Measurements from ENCODE around the gene LAP3.
"Not testable (repeated sequence)": the region's sequence is repeated elsewhere in the genome, so short reads cannot be mapped to it uniquely, and the experiment has no call there.

LAP3 gene

GRCh38 chr4:17535906-17536305 lies 41.1 kb upstream of the LAP3 start:
- no peak for TF ChIP-seq CTCF (IDR thresholded peaks at IDR 0.05; ENCODE audit: insufficient read depth, low read length, missing control alignments)
- CTCF ChIA-PET: interaction anchor here (0.8 to 1.5 kb wide), 2 partner anchors 11 to 13 kb away, joined by 4 to 5 read pairs; no protein-coding TSS in a partner anchor
- POLR2A ChIA-PET: no interaction called here
- no peak overlapping the region for H3K4me3 ChIP-seq (ENCODE audit: low read depth, low read length)
- no peak for DNase-seq (ENCODE audit: low read depth, low spot score)

GRCh38 chr4:17537060-17537459 lies 39.9 kb upstream of the LAP3 start:
- POLR2A ChIA-PET; DNase-seq (ENCODE audit: low read depth, low spot score); H3K4me3 ChIP-seq (ENCODE audit: low read depth, low read length): not testable (repeated sequence)
- CTCF ChIA-PET: interaction anchor here (1.6 to 3.7 kb wide), 2 partner anchors 10 to 12 kb away, joined by 9 to 19 read pairs; no protein-coding TSS in a partner anchor

- no peak for DNase-seq (ENCODE audit: low read depth, low spot score)
- ChIA-PET POLR2A (no interaction called here), CTCF (interaction anchor here (6.8 to 7.4 kb wide), 2 partner anchors 93 to 263 kb away, joined by 105 to 123 read pairs; partner anchors contain the start of genes DCAF16 and NCAPG)
- TF ChIP-seq CTCF (IDR thresholded peaks at IDR 0.05; ENCODE audit: insufficient read depth, low read length, missing control alignments): no peak
- no peak overlapping the region for H3K4me3 ChIP-seq (ENCODE audit: low read depth, low read length)
Measured at GRCh38 chr4:17544205-17544604, 32.8 kb upstream of the LAP3 start.

GRCh38 chr4:17544831-17545234 lies 32.2 kb upstream of the LAP3 start:
- no peak for TF ChIP-seq CTCF (IDR thresholded peaks at IDR 0.05; ENCODE audit: insufficient read depth, low read length, missing control alignments)
- POLR2A ChIA-PET: no interaction called here
- DNase-seq (ENCODE audit: low read depth, low spot score): no peak
- no peak overlapping the region for H3K4me3 ChIP-seq (ENCODE audit: low read depth, low read length)
- CTCF ChIA-PET: interaction anchor here (1.1 to 7.4 kb wide), 3 partner anchors 92 to 271 kb away, joined by 4 to 123 read pairs (median 105); partner anchors contain the start of genes DCAF16 and NCAPG

GRCh38 chr4:17545374-17546140 lies 31.4 kb upstream of the LAP3 start:
- CTCF ChIA-PET: interaction anchor here (1.1 to 7.4 kb wide), 4 partner anchors 8 to 271 kb away, joined by 4 to 123 read pairs (median 57); partner anchors contain the start of genes DCAF16 and NCAPG

GRCh38 chr4:17546222-17546621 lies 30.8 kb upstream of the LAP3 start:
- H3K4me3 ChIP-seq (ENCODE audit: low read depth, low read length): no peak overlapping the region
- ChIA-PET CTCF (interaction anchor here (1.4 to 7.4 kb wide), 4 partner anchors 9 to 261 kb away, joined by 4 to 123 read pairs (median 57); partner anchors contain the start of genes DCAF16 and NCAPG), POLR2A (no interaction called here)
- no peak for DNase-seq (ENCODE audit: low read depth, low spot score)
- no peak for TF ChIP-seq CTCF (IDR thresholded peaks at IDR 0.05; ENCODE audit: insufficient read depth, low read length, missing control alignments)

More at GRCh38 chr4:17545374-17546140, 31.4 kb upstream of the LAP3 start:
- no peak overlapping the region for H3K4me3 ChIP-seq (ENCODE audit: low read depth, low read length)
- POLR2A ChIA-PET: no interaction called here
- no peak for DNase-seq (ENCODE audit: low read depth, low spot score)
- TF ChIP-seq CTCF (IDR thresholded peaks at IDR 0.05; ENCODE audit: insufficient read depth, low read length, missing control alignments): no peak
